Stomach smooth muscle (tissue), 2 donors: ENCODE data around the gene NFYC.
A peak's percentile ranks its signal among the peaks of the same experiment; 100 is the strongest.

Source experiments
- H3K27ac ChIP-seq: one replicate; pipeline ENCODE4 v1.7.0; 2013; ENCODE audit warnings: mild to moderate bottlenecking, low read length, inconsistent platforms
- H3K27me3 ChIP-seq, 2 donors: one replicate each; pipeline ENCODE4 v1.7.0; 2013; ENCODE audit warnings: low read length in 2 of 2; ENCODE audit not compliant: insufficient read depth in 2 of 2, control insufficient read depth in 1 of 2
- H3K36me3 ChIP-seq, 2 donors: one replicate each; pipeline ENCODE4 v1.7.0; 2013; ENCODE audit warnings: low read length in 2 of 2; ENCODE audit not compliant: control insufficient read depth in 2 of 2, insufficient read depth in 2 of 2
- H3K4me1 ChIP-seq: one replicate; pipeline ENCODE4 v1.7.0; 2013; ENCODE audit warnings: low read length; ENCODE audit not compliant: control insufficient read depth, insufficient read depth
- H3K4me3 ChIP-seq, 2 donors: one replicate each; pipeline ENCODE4 v1.7.0; 2013; ENCODE audit warnings: low read length in 2 of 2
- H3K9ac ChIP-seq, 2 donors: one replicate each; pipeline ENCODE4 v1.7.0; 2013; ENCODE audit warnings: low read length in 2 of 2, mild to moderate bottlenecking in 1 of 2
- H3K9me3 ChIP-seq, 2 donors: one replicate each; pipeline ENCODE4 v1.7.0; 2013; ENCODE audit warnings: low read length in 2 of 2; ENCODE audit not compliant: control insufficient read depth in 2 of 2
- donor health status: healthy.
- donor health status: Pancreatic carcinoma.

The NFYC gene

DNA sequence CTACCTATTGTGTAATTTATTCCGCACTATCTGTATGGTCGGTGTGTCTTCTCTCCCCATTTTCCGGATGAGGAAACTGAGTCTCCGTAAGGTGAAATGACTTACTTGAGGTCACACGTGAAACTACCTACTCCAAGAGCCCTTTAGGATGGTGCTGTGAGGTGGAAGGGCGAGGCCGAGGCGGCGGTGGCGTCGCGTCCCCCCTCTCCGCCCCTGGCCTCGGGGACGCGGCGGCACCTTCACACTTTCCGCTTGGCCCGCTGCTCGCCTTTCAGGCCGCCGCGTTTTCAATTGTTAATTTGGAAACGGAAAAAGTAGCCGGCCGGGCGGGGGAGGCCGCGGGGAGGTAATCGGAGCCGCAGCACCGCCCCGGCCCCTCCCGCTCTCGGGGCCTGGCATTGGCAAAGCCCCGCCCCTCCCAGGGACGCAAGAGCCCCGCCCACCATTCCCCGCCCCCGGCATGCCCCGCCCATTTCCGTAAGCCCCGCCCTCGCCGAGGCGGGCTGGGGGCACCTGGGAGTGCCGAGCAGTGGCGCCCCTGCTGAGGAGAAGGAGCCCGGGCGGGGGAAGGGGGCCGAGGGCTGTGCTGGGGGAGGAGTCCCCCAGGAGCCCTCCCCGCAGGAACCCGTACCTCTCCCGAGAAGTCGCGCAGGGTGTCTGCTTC lies 110.7 kb downstream of the NFYC start:
- Histone ChIP-seq H3K9ac (peak overlapping the region; percentile 78 to 87), H3K27ac (peak overlapping the region; percentile 83), H3K9me3 (no peaks in the 10 kb centered on the region), H3K4me3 (peak overlapping the region; percentile 69 to 71), H3K36me3 (no peaks in the 10 kb centered on the region), H3K27me3 (no peaks in the 10 kb centered on the region), H3K4me1 (peaks cover 80% of the 10 kb centered on the region)

DNA sequence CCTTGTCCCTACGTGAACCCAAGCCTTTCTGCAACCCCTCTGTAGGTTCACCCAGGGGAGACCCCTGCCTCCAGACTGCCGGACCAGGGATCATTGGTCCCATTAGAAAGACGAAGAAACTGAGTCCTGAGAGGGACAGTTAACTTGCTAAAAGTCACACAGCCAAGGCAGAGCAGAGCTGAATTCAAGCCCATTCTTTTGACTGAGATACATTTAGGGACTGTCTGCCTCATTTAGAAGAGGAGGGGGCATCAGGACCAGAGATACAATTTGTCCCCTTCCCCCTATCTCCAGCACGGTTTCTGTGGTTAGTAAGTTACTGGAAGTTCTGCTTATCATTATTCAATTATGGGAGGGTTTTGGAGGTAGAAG lies 111.2 kb downstream of the NFYC start:
- H3K4me3 ChIP-seq, result peak overlapping the region; percentile 29 to 45
- H3K36me3 ChIP-seq, result no peaks in the 10 kb centered on the region
- peak overlapping the region; percentile 83 for H3K27ac ChIP-seq
- no peaks in the 10 kb centered on the region for H3K27me3 ChIP-seq
- no peak overlapping the region for H3K9ac ChIP-seq
- H3K9me3 ChIP-seq, result no peaks in the 10 kb centered on the region
- H3K4me1 ChIP-seq, result peaks cover 80% of the 10 kb centered on the region

DNA sequence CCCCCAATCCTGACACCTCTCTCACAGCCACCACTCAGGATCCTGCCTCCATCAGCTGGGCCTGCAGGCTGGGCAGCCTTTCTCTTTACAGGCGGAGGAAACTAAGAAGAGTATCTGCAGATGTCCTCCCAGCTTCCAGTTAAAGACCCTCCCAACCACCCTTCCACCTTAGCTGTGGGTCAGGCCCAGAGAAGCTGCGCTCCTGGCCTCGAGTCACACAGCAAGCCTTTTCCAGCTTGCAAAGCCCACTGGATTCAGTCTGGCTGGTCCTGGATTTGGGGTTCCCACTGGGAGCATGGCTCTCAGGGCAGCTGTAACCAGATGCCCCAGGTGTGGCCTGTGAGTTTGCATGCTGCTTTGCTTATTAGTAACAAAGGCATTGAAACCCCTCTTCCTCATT lies 111.9 kb downstream of the NFYC start:
- H3K9ac ChIP-seq, result no peak overlapping the region
- peaks cover 79% of the 10 kb centered on the region for H3K4me1 ChIP-seq
- H3K36me3 ChIP-seq, result no peaks in the 10 kb centered on the region
- no peaks in the 10 kb centered on the region for H3K9me3 ChIP-seq
- no peak overlapping the region for H3K4me3 ChIP-seq
- peak overlapping the region; percentile 83 for H3K27ac ChIP-seq
- no peaks in the 10 kb centered on the region for H3K27me3 ChIP-seq

DNA sequence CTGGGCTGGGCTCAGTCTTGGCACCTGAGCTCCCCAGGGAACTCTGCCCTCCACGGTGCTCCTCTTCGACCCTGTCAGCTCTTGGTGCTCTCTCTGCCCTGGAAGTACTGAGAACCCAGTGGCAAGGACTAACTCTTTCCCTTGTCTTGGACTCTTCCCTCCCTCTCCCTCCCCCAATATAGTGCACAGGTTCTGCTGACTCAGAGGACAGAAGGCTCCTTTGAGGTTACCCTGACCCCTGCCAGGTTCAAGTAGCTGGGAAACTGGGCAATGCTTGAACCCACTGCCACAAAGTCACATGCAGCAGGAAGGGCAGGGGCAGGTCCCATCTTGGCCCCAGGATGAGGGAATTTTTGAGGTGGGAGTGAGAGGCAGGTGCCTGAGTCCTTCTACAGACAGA lies 112.4 kb downstream of the NFYC start:
- Histone ChIP-seq H3K27me3 (no peaks in the 10 kb centered on the region), H3K9ac (no peak overlapping the region), H3K36me3 (no peaks in the 10 kb centered on the region), H3K27ac (peak overlapping the region; percentile 83), H3K9me3 (no peaks in the 10 kb centered on the region), H3K4me3 (no peak overlapping the region), H3K4me1 (peaks cover 76% of the 10 kb centered on the region)

DNA sequence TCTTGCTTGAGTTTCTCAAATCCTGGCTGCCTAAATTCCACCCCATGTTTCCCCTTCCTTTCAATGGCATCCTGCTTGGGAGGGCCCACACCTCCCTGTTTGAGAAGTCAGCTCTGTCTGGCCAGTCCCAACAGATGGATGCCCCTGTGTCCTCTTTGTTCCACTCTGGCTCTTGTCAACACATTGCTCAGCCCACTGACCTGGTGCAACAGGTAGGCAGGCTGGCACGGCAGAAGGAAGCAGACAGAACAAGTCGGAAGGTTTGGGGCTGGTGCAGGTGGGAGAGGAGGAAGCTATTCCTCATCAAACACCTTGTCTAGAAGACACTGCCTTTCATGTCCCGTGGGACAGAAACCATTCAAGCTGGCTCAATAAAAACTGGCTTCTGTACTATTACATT lies 114.7 kb downstream of the NFYC start:
- Histone ChIP-seq H3K9me3 (no peaks in the 10 kb centered on the region), H3K9ac (no peak overlapping the region), H3K27me3 (no peaks in the 10 kb centered on the region), H3K27ac (peak overlapping the region; percentile 64), H3K36me3 (no peaks in the 10 kb centered on the region), H3K4me1 (peaks cover 53% of the 10 kb centered on the region), H3K4me3 (no peak overlapping the region)

DNA sequence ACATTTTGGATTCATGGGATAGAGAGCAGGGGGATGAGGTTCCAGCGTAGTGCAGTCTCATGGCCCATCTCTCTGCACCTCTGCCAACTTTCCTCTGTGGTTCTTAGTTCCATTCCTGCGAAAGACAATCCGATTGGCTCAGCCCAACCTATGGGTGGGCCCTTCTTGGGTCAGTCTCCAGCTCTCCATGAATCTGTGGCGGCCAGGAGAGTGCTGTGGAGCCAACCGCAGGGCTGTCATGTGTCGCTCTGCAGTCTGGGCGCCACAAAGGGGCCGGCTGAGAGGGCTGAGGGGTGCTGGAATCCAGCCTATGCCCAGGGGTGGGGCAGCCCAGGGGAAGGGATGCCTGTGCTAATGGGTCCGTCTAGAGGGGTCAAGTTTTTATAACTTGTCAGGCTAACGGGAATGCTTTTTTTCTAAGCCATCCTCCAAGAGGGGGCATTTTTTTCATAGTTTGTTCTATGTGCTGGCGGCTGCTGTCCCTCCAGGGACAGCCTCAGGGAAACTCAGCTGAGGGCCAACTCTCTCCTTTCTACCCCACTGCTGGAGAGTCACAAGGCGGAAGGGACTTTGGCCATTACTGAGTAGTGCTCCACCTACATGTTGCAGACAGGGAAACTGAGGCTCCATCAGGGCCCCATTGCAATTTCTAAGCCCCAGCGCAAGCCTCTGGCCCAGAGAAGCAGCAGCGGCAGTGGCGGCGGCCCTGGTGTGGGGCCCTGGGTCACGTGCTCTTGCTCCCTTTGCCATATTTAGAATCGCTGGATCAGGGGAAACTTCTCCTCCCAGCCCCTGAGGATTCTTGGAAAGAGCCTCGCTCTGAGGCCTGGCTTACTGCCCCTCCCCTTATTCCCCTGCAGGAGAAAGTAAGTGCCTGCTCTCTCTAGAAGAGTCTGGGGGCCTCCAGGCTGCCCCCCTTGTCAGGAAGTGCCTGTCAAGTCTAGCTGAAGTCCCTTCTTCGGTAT lies 115.5 kb downstream of the NFYC start:
- H3K9ac ChIP-seq, result peak overlapping the region in 1 of 2 donors; percentile 36
- peak overlapping the region; percentile 64 for H3K27ac ChIP-seq
- H3K27me3 ChIP-seq, result no peaks in the 10 kb centered on the region
- H3K9me3 ChIP-seq, result no peaks in the 10 kb centered on the region
- peaks cover 45% of the 10 kb centered on the region for H3K4me1 ChIP-seq
- H3K4me3 ChIP-seq, result peak overlapping the region; percentile 3 to 35
- no peaks in the 10 kb centered on the region for H3K36me3 ChIP-seq

DNA sequence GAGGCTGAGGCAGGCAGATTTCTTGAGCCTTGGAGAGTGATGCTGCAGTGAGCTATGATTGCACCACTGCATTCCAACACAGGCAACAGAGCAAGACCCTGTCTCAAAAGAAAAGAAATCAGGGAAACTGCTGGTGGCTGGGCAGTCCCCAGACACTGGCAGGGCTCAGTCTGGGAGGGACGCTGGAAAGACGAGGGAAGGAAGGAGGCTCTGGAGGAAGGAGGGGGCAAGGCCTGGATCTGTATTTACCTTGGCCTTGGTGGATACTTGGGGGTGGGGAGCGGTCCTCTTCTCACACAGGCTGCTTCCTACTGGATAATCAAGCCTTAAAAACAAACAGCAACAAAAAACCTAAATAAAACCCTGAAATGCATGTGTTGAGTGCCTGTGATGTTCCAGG lies 116.5 kb downstream of the NFYC start:
- Histone ChIP-seq H3K4me3 (no peak overlapping the region), H3K9me3 (no peaks in the 10 kb centered on the region), H3K4me1 (peaks cover 38% of the 10 kb centered on the region), H3K36me3 (no peaks in the 10 kb centered on the region), H3K27me3 (no peaks in the 10 kb centered on the region), H3K27ac (peak overlapping the region; percentile 64), H3K9ac (no peak overlapping the region)

DNA sequence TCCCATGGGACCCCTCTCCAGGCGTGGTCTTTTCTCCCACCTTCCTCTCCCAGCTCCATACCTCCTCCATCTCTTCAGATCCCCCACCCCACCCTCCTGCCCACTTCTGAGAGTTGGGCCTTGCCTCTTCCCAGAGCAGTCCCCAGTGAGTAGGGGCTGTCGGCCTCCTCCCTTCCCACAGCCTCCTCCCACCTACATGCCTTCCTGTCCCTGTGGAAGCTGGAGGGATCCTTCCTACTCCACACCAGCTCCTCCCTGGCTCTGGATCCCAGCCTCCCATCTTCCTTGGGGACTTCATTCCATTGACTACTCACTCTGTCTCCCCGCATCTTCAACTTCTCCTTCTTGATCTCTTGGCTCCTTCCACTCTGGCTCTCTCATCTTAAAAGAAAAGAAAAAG lies 116.9 kb downstream of the NFYC start:
- H3K4me1 ChIP-seq, result peaks cover 38% of the 10 kb centered on the region
- H3K9me3 ChIP-seq, result no peaks in the 10 kb centered on the region
- no peak overlapping the region for H3K27ac ChIP-seq
- no peak overlapping the region for H3K4me3 ChIP-seq
- no peaks in the 10 kb centered on the region for H3K27me3 ChIP-seq
- H3K36me3 ChIP-seq, result no peaks in the 10 kb centered on the region
- H3K9ac ChIP-seq, result no peak overlapping the region

DNA sequence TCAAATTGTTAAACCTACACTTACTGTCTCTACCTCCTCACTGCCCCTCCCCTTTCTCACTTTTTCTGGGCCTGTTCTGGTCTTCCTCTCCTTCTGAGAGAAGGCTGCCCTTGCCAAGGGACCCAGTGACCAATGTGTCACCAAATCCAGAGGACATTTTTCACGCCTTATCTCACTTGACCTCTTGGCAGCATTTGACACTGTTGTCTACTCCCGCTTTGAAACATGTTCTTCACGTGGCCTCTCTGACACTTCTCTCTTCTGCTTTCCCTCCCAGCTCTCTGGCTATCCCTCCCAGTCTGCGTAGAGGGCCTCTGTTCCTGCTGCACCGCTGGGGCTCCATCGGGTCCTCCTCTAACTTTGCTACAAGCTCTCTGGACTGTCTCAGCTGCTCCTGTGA lies 117.4 kb downstream of the NFYC start:
- Histone ChIP-seq H3K27me3 (no peaks in the 10 kb centered on the region), H3K4me1 (peaks cover 33% of the 10 kb centered on the region), H3K36me3 (no peaks in the 10 kb centered on the region), H3K9me3 (no peaks in the 10 kb centered on the region), H3K4me3 (no peak overlapping the region), H3K27ac (no peak overlapping the region), H3K9ac (no peak overlapping the region)

DNA sequence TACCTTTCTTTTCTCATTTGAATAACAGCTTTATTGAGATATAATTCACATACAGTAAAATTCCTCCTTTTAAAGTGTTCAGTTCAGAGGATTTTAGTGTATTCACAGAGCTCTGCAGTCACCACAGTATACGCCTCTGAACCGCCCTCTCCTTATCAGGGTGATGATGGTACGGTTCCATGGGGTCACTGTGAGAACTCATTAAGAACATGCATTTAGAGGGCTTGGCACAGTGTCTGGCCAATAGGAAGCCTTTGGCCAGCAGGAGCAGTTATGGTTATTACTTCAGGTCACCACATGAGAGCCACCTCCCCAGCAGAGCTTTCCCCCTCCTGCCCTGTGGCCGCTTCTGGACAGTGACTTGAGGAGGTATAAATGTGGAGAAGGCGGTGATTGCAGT lies 119.4 kb downstream of the NFYC start:
- no peak overlapping the region for H3K9ac ChIP-seq
- H3K27ac ChIP-seq, result no peak overlapping the region
- H3K9me3 ChIP-seq, result no peaks in the 10 kb centered on the region
- H3K36me3 ChIP-seq, result no peaks in the 10 kb centered on the region
- H3K4me3 ChIP-seq, result no peak overlapping the region
- peaks cover 25% of the 10 kb centered on the region for H3K4me1 ChIP-seq
- no peaks in the 10 kb centered on the region for H3K27me3 ChIP-seq

DNA sequence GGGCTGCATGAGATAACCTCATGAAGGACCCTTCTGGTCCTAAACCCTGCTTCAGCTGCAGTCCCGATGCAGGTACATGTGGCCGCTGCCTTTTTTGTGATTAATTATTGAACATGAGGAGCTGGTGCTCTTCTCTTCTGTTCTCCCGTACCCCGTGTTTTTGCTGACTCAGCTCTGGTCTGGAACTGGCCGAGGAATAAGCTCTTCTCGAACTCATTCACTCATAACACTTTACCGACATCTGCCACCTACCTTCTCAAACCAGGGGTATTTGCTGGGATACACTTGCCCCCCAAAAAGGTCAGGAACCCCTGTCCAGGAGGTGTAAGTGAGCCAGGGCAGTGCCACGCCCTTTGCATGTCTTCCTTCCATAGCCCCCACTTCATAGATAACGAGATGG lies 123.9 kb downstream of the NFYC start:
- H3K4me1 ChIP-seq, result peaks cover 10% of the 10 kb centered on the region
- H3K9ac ChIP-seq, result no peak overlapping the region
- no peaks in the 10 kb centered on the region for H3K27me3 ChIP-seq
- no peak overlapping the region for H3K27ac ChIP-seq
- H3K36me3 ChIP-seq, result peaks cover 0 to 7% of the 10 kb centered on the region in 2 donors
- H3K9me3 ChIP-seq, result no peaks in the 10 kb centered on the region
- no peak overlapping the region for H3K4me3 ChIP-seq
